SIG-M5 treated with dmso at 0.1 percent for 504 hours (cell line): ENCODE data around the gene SLC6A15.

ENCODE experiments used
- DNase-seq: peaks from one replicate; lab custom pipeline; 2025; ENCODE audit not compliant: unreplicated experiment; lab: John Stamatoyannopoulos, UW

Gene SLC6A15

DNA sequence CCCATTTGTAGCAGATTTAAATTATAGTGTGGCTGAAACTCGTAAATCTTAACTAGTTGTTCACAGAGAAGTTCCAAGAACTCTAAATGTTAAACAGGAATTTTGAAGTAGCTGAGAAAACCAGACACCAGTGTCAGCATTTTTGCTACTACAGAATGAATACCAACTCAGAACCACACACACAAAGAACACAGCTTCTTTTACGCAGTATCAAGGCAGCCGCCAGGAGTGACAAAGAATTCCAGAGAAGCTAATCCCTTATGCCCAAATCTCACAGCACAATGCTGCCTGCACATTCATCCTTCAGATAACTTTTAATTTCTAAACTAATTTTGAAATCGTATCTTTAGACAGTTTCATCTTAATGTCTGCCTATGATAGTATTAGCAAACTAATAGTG lies 37.4 kb downstream of the SLC6A15 start:
- DNase-seq, result no peak

DNA sequence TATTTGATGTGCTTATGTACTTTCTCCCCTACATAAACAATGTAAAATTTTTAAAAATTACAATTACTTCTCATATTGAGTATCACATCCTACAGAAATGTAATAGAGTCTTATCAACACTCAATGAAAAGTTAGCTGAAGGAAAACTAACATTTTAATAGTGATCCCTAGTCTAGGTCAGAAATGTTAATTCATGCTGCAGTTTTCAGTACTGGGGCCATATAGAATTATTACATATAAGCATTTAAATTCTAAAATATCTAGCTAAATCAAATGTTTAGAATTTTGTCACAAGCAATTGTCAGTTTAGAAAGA lies 37.8 kb downstream of the SLC6A15 start:
- DNase-seq, result no peak

DNA sequence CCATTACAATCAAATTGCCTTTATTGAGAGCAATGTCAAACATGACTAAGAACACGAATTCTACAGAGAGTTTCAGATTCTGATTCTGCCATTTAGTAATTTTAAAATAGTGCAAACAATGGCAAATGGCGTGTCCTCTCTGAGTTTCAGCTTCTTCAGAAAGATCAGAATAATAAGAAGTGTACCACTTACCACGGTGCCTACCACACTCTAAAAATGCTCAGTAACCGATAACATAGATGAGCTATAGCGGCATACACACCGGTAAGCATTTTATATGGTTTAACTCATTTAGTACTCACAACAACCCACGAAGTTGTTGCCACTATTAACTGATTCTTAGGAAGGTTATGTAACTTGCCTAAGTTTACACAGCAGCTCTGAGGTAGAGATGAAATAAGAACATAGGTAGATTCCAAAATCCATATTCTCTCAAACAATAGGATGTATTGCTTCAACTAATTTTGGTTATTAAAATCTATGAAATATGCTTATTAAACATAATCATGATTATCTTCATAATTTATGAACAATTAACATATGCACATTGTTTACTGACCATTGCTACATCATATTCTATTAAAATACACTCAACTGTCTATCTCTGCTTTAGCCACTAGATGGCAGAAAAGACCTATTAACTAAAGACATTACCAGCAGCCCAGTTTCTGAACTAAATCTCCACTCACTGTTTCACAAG lies 38.3 kb downstream of the SLC6A15 start:
- DNase-seq, result peak; percentile 71

DNA sequence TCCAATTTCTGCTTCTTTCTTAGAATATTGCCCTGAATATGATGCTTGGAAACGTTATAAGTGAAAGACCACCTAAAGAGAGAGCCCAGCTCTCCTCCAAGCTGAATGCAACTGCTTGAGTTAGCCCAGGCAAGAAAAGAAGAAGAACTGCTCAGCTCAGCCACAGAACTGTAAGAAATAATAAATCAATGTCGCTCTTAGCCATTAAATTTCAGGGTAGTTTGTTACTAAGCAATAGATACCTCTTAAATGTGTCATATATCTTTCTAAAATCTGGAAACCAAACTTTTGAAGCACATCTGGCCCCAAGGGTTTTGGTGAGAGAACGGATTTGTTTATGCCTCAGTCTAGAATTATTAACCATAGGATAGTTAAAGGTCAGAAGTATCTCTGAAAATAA lies 50.4 kb downstream of the SLC6A15 start:
- no peak for DNase-seq

- no peak for DNase-seq
These were observed 51.9 kb downstream of the SLC6A15 start for GRCh38 chr12:84860718-84861117.

- no peak for DNase-seq
These were observed 53.8 kb downstream of the SLC6A15 start for GRCh38 chr12:84858796-84859195.

GRCh38 chr12:84857525-84858208 lies 54.9 kb downstream of the SLC6A15 start:
- DNase-seq, result no peak

DNA sequence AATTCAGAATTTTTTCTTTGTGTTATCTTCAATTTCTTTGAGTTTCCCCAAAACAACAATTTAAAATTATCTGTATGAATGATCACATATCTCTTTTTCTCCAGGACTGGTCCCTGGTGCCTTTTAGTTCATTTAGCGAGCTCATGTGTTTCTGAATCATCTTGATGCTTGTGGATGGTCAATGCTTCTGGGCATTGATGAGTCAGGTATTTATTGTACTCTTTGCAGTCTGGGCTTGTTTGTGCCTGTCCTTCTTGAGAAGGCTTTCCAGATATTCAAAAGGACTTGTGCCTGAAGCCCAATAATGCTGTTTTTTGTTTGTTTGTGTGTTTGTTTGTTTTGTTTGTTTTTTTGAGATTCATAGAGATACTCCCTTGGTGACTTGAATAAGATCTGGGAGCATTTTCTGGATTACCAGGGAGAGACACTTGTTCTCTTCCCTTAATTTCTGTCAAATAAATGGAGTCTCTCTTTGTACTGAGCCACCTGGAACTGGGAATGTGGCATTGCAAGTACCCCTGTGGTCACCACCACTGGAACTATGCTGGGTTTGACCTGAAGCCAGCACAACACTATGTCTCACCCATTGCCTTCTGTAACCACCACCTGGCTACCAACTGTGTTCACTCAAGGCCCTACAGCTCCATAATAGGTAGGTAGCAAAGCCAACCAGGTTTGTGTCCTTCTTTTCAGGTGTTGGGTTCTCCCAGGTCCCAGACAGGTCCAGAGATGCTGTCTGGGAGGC lies 56.3 kb downstream of the SLC6A15 start:
- DNase-seq, result no peak

DNA sequence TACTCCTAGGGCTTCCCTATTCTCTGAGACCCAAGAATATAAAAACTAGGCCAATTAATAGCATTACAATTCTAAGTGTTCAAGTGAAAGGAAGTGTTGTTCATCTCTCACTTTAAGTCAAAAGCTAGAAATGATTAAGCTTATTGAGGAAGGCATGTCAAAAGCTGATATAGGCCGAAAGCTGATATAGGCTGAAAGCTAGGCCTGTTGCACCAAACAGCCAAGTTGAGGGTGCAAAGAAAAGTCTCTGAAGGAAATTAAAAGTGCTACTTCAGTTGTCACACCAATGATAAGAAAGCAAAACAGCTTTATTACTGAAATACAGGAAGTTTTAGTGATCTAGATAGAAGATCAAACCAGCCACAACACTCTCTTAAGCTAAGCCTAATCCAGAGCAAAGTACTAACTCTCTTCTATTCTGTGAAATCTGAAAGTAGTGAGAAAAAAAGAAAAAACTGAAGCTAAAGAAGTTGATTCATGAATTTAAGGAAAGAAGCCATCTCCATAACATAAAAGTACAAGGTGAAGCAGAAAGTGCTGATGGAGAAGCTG lies 68.9 kb downstream of the SLC6A15 start:
- DNase-seq, result no peak

GRCh38 chr12:84842406-84843013 lies 70.1 kb downstream of the SLC6A15 start:
- DNase-seq, result peak; percentile 63

- DNase-seq, result no peak
These were observed 71.0 kb downstream of the SLC6A15 start for GRCh38 chr12:84841591-84841990.

GRCh38 chr12:84840356-84840755 lies 72.2 kb downstream of the SLC6A15 start:
- DNase-seq, result no peak

DNA sequence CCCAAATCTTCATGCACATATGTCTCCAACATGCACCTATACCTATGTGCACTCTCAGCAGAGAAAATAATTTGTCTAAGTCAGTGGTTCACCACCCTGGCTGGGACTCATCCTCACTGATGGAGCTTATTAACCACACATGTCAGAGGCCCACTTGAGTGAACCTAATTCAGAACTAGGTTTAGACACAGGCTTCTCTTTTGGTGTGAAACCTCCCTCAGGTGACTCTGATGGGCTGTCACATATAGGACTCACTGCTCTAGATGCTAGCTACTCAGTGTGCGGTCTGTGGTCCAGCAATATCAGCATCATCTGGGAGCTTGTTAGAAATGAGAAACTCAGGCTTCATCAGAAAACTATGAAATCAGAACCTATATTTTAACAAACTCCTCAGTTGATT lies 85.7 kb downstream of the SLC6A15 start:
- no peak for DNase-seq

DNA sequence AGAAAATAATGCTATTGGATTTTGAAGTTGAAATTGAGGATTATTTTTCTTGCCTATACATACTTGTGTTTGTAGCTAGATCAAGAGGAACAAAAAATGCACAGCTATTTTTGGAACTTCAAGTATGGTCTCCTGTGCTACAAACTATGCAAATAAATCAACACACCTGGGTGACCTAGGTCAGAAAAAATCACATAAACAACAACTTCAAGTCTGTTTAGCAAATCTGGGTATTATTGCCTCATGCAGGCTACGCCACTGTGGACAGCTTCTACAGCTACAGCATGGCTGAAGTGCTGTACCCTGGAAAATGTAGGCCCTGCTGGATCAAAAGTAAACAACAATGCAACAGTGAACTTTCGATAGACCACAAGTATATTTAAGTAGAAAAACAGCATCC lies 87.5 kb downstream of the SLC6A15 start:
- DNase-seq, result no peak

GRCh38 chr12:84822525-84822924 lies 90.1 kb downstream of the SLC6A15 start:
- no peak for DNase-seq

GRCh38 chr12:84816916-84817695 lies 95.5 kb downstream of the SLC6A15 start:
- DNase-seq, result no peak

GRCh38 chr12:84814664-84815245 lies 97.8 kb downstream of the SLC6A15 start:
- no peak for DNase-seq

DNA sequence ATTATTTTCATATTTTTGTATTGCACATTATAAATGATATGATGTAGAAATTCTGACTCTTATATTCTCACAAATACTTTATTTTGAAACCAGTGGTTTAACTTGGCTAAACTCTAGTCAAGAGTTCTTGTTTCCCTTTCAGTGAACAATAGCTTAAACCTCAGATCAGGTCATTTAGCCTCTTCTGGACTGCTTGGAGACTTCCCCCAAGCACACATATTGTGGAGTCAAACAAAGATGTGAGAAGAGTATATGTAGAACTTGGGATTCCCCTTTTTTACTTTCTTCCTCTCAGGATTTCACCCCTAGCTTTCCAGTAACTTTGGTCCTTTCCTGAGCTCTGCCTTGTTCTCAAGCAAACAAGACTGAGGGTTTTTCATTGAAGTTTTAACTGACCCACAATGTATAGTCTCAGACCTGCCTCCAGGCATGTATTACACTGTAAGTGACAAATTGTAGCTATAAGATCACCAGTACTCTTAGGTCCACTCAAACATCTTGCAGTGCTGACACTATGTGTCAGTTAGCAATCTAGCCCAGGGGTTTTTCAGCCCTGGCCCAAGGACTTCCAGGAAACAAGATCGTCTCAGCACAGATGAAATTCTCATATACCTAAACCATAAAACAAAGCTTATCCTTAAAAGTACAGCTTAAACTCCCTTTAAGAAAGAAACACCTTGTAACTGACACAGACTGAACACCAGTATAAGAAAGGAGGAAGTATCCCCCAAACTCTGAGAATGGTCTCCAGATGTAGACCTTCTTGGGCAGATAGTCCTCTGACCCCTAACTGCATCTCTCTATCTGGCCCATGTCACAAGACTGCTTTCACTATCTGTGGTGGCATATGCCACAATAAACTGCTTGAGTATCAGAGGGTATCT lies 98.6 kb downstream of the SLC6A15 start:
- DNase-seq, result no peak

DNA sequence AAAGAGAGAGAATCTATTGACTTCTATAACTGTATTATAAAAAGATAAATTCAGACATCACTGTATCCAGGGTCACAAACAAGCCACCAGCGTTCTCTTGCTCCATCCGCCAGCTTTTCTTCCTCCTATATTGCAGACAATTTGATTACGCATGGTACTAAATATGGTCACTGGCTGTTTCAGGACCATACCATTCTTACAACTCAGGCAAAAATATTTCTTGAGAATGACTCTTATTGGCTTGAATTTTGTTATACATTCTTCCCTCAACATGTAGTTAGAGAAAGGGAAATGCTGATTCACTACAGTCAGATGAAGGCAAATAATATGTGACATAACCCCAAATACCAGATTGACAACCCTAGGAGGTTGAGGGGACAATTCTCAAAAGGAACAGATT lies 101.3 kb downstream of the SLC6A15 start:
- no peak for DNase-seq
